Mesendoderm (in vitro differentiated cells): Measurements from ENCODE around the gene LRBA.

Experiments used
- DNase-seq: peaks from one replicate; pipeline ENCODE4 v3.0.0; 2013
- H2AK5ac ChIP-seq: 2 replicates; pipeline ENCODE4 v1.6.1; 2013; ENCODE audit warnings: low read length, inconsistent platforms
- H2BK120ac ChIP-seq: 2 replicates; pipeline ENCODE4 v1.6.1; 2013; ENCODE audit warnings: low read depth, mild to moderate bottlenecking, low read length, moderate library complexity, mixed read lengths
- H2BK15ac ChIP-seq: replicated peaks from 2 replicates; pipeline ENCODE4 v1.6.1; 2013; ENCODE audit warnings: low read depth, mild to moderate bottlenecking, moderate library complexity
- H2BK5ac ChIP-seq: 2 replicates; pipeline ENCODE4 v1.6.1; 2013; ENCODE audit warnings: low read length, inconsistent platforms
- H3K18ac ChIP-seq: 2 replicates; pipeline ENCODE4 v1.6.1; 2013; ENCODE audit warnings: mild to moderate bottlenecking, low read length, mixed read lengths
- H3K23ac ChIP-seq: one replicate; pipeline ENCODE4 v1.6.1; 2013; ENCODE audit warnings: low read length
- H3K27ac ChIP-seq: 2 replicates; pipeline ENCODE4 v1.5.1; 2013; ENCODE audit warnings: low read depth, mild to moderate bottlenecking, inconsistent platforms, low read length, moderate library complexity
- H3K27me3 ChIP-seq: 2 replicates; pipeline ENCODE4 v1.6.1; 2013; ENCODE audit warnings: low read length, control low read depth, mild to moderate bottlenecking, inconsistent platforms; ENCODE audit not compliant: insufficient read depth, poor library complexity
- H3K36me3 ChIP-seq: 2 replicates; pipeline ENCODE4 v1.6.1; 2013; ENCODE audit warnings: low read length, inconsistent platforms; ENCODE audit not compliant: control insufficient read depth, insufficient read depth
- H3K4ac ChIP-seq: one replicate; pipeline ENCODE4 v1.6.1; 2013; ENCODE audit warnings: low read depth, mild to moderate bottlenecking, low read length, moderate library complexity
- H3K4me1 ChIP-seq: 2 replicates; pipeline ENCODE4 v1.6.1; 2013; ENCODE audit warnings: low read depth, low read length, inconsistent platforms; ENCODE audit not compliant: control insufficient read depth
- H3K4me2 ChIP-seq: 2 replicates; pipeline ENCODE4 v1.6.1; 2013; ENCODE audit warnings: low read length
- H3K4me3 ChIP-seq: 2 replicates; pipeline ENCODE4 v1.5.1; 2013; ENCODE audit warnings: mild to moderate bottlenecking, low read length
- H3K56ac ChIP-seq: one replicate; pipeline ENCODE4 v1.6.1; 2013; ENCODE audit warnings: low read length
- H3K79me1 ChIP-seq: 2 replicates; pipeline ENCODE4 v1.6.1; 2013; ENCODE audit warnings: low read length, inconsistent platforms
- H3K79me2 ChIP-seq: 2 replicates; pipeline ENCODE4 v1.6.1; 2013; ENCODE audit warnings: mild to moderate bottlenecking, low read length; ENCODE audit not compliant: control insufficient read depth, insufficient read depth
- H3K9ac ChIP-seq: 2 replicates; pipeline ENCODE4 v1.6.1; 2013; ENCODE audit warnings: low read length, inconsistent platforms
- H4K5ac ChIP-seq: one replicate; pipeline ENCODE4 v1.6.1; 2013; ENCODE audit warnings: low read length
- H4K8ac ChIP-seq: one replicate; pipeline ENCODE4 v1.6.1; 2013; ENCODE audit warnings: low read depth, mild to moderate bottlenecking, control low read depth, low read length, moderate library complexity
- WGBS: extraction: QIAGEN DNeasy Blood & Tissue Kit; methylation state at CpG from one replicate; pipeline ENCODE4 v1.1.7; 2013; ENCODE audit warnings: low lambda C conversion rate, missing lambda C conversion rate; ENCODE audit not compliant: insufficient coverage; ENCODE audit errors: extremely low coverage; 5-methylcytosine and 5-hydroxymethylcytosine counted together

LRBA gene

GRCh38 chr4:150948074-150948473 lies 67.0 kb downstream of the LRBA start:
- Histone ChIP-seq H3K79me1 (peaks cover 3% of the 10 kb centered on the region), H2BK120ac (no peak overlapping the region), H3K23ac (no peak overlapping the region), H3K18ac (no peak overlapping the region), H4K8ac (no peak overlapping the region), H3K4me1 (no peaks in the 10 kb centered on the region), H2BK15ac (no peak overlapping the region), H4K5ac (no peak overlapping the region), H3K27ac (no peak overlapping the region), H3K56ac (no peak overlapping the region), H2BK5ac (no peak overlapping the region), H3K9ac (no peak overlapping the region), H3K79me2 (peaks cover 4% of the 10 kb centered on the region), H3K4ac (no peak overlapping the region), H3K36me3 (no peaks in the 10 kb centered on the region), H2AK5ac (no peak overlapping the region), H3K4me2 (no peak overlapping the region), H3K27me3 (no peaks in the 10 kb centered on the region), H3K4me3 (no peak overlapping the region)
- no peak for DNase-seq

GRCh38 chr4:150944660-150945059 lies 70.4 kb downstream of the LRBA start:
- Histone ChIP-seq H3K23ac (no peak overlapping the region), H4K5ac (no peak overlapping the region), H2AK5ac (no peak overlapping the region), H2BK15ac (no peak overlapping the region), H3K4me2 (no peak overlapping the region), H4K8ac (no peak overlapping the region), H3K27me3 (no peaks in the 10 kb centered on the region), H3K4me3 (no peak overlapping the region), H3K79me2 (peaks cover 2% of the 10 kb centered on the region), H2BK120ac (no peak overlapping the region), H3K27ac (no peak overlapping the region), H3K18ac (no peak overlapping the region), H3K9ac (no peak overlapping the region), H3K79me1 (no peaks in the 10 kb centered on the region), H3K36me3 (no peaks in the 10 kb centered on the region), H3K4ac (no peak overlapping the region), H3K4me1 (no peaks in the 10 kb centered on the region), H2BK5ac (no peak overlapping the region), H3K56ac (no peak overlapping the region)
- no CpG with 5 or more reads among the region's 6 CpGs for WGBS
- DNase-seq: no peak

- H3K56ac ChIP-seq: no peak overlapping the region
- no peak overlapping the region for H2BK120ac ChIP-seq
- H4K8ac ChIP-seq: no peak overlapping the region
- DNase-seq: peak; percentile 27
- no peaks in the 10 kb centered on the region for H3K4me1 ChIP-seq
- H2AK5ac ChIP-seq: no peak overlapping the region
- no peak overlapping the region for H3K4me3 ChIP-seq
- H3K36me3 ChIP-seq: no peaks in the 10 kb centered on the region
- no peak overlapping the region for H3K4ac ChIP-seq
- no peak overlapping the region for H4K5ac ChIP-seq
- H3K18ac ChIP-seq: no peak overlapping the region
- H2BK15ac ChIP-seq: no peak overlapping the region
- H2BK5ac ChIP-seq: no peak overlapping the region
- H3K23ac ChIP-seq: no peak overlapping the region
- no peak overlapping the region for H3K9ac ChIP-seq
- WGBS: no CpG with 5 or more reads among the region's 2 CpGs
- no peaks in the 10 kb centered on the region for H3K79me1 ChIP-seq
- H3K27me3 ChIP-seq: no peaks in the 10 kb centered on the region
- H3K4me2 ChIP-seq: no peak overlapping the region
- no peaks in the 10 kb centered on the region for H3K79me2 ChIP-seq
- H3K27ac ChIP-seq: no peak overlapping the region
Observed at GRCh38 chr4:150943818-150944217, 71.3 kb downstream of the LRBA start.

- H3K9ac ChIP-seq: no peak overlapping the region
- no peaks in the 10 kb centered on the region for H3K36me3 ChIP-seq
- no peak overlapping the region for H3K4ac ChIP-seq
- H3K4me2 ChIP-seq: no peak overlapping the region
- H3K4me3 ChIP-seq: no peak overlapping the region
- H3K27ac ChIP-seq: no peak overlapping the region
- H2BK15ac ChIP-seq: no peak overlapping the region
- no peak for DNase-seq
- H4K8ac ChIP-seq: no peak overlapping the region
- H3K23ac ChIP-seq: no peak overlapping the region
- no peak overlapping the region for H3K56ac ChIP-seq
- no peak overlapping the region for H3K18ac ChIP-seq
- H4K5ac ChIP-seq: no peak overlapping the region
- no peak overlapping the region for H2AK5ac ChIP-seq
- no peaks in the 10 kb centered on the region for H3K27me3 ChIP-seq
- H3K79me2 ChIP-seq: no peaks in the 10 kb centered on the region
- H2BK120ac ChIP-seq: no peak overlapping the region
- no peaks in the 10 kb centered on the region for H3K79me1 ChIP-seq
- H2BK5ac ChIP-seq: no peak overlapping the region
- no peaks in the 10 kb centered on the region for H3K4me1 ChIP-seq
Observed at GRCh38 chr4:150943126-150943525, 72.0 kb downstream of the LRBA start.

- H3K4me3 ChIP-seq: no peak overlapping the region
- no peaks in the 10 kb centered on the region for H3K79me1 ChIP-seq
- H4K5ac ChIP-seq: no peak overlapping the region
- no peak overlapping the region for H2BK5ac ChIP-seq
- H3K27me3 ChIP-seq: no peaks in the 10 kb centered on the region
- H3K23ac ChIP-seq: no peak overlapping the region
- H3K79me2 ChIP-seq: no peaks in the 10 kb centered on the region
- no peak overlapping the region for H4K8ac ChIP-seq
- H3K4me2 ChIP-seq: no peak overlapping the region
- no peaks in the 10 kb centered on the region for H3K36me3 ChIP-seq
- no peaks in the 10 kb centered on the region for H3K4me1 ChIP-seq
- no peak overlapping the region for H2BK120ac ChIP-seq
- DNase-seq: no peak
- no peak overlapping the region for H3K9ac ChIP-seq
- no peak overlapping the region for H3K56ac ChIP-seq
- no peak overlapping the region for H2BK15ac ChIP-seq
- no peak overlapping the region for H3K27ac ChIP-seq
- no peak overlapping the region for H2AK5ac ChIP-seq
- no peak overlapping the region for H3K18ac ChIP-seq
- H3K4ac ChIP-seq: no peak overlapping the region
Observed at GRCh38 chr4:150942539-150942938, 72.5 kb downstream of the LRBA start.

- H3K18ac ChIP-seq: no peak overlapping the region
- H3K4me1 ChIP-seq: no peaks in the 10 kb centered on the region
- no peak overlapping the region for H2BK15ac ChIP-seq
- H3K56ac ChIP-seq: no peak overlapping the region
- H3K4ac ChIP-seq: no peak overlapping the region
- no peaks in the 10 kb centered on the region for H3K79me2 ChIP-seq
- H2AK5ac ChIP-seq: no peak overlapping the region
- H3K36me3 ChIP-seq: no peaks in the 10 kb centered on the region
- H3K9ac ChIP-seq: no peak overlapping the region
- H2BK120ac ChIP-seq: no peak overlapping the region
- no peak overlapping the region for H3K23ac ChIP-seq
- H2BK5ac ChIP-seq: no peak overlapping the region
- no peak overlapping the region for H4K8ac ChIP-seq
- H3K27me3 ChIP-seq: no peaks in the 10 kb centered on the region
- no peak overlapping the region for H3K27ac ChIP-seq
- DNase-seq: no peak
- H3K79me1 ChIP-seq: no peaks in the 10 kb centered on the region
- no peak overlapping the region for H4K5ac ChIP-seq
- no peak overlapping the region for H3K4me2 ChIP-seq
- no peak overlapping the region for H3K4me3 ChIP-seq
Observed at GRCh38 chr4:150940123-150940522, 75.0 kb downstream of the LRBA start.
